Common myeloid progenitor, CD34-positive (primary cell): Measurements from ENCODE around the gene TLL1.
A peak's percentile ranks its signal among the peaks of the same experiment; 100 is the strongest.

ENCODE experiments used
- CTCF ChIA-PET: fragments of 350-600 bp; sonication (Branson Sonifier 250); formaldehyde crosslinking; loops from one replicate; lab custom pipeline; 2021; ENCODE audit warnings: antibody characterized with exemption; lab: Charles Lee
- POLR2A ChIA-PET: fragments of 350-600 bp; sonication (Branson Sonifier 250); formaldehyde crosslinking; loops from one replicate; lab custom pipeline; 2021; ENCODE audit warnings: antibody characterized with exemption; lab: Charles Lee
- DNase-seq, 3 donors: peaks; one replicate each; pipeline versions ENCODE4 v3.0.0 to v3.0.0-alpha.2; 2013
- H3K27ac ChIP-seq, 2 experiments: 1 replicate in 1 of 2; 2 replicates in 1 of 2; pipeline ENCODE4 v1.7.0; 2013; ENCODE audit warnings: inconsistent platforms in 2 of 2, low read length in 2 of 2, mild to moderate bottlenecking in 2 of 2, low read depth in 1 of 2, moderate library complexity in 1 of 2; ENCODE audit not compliant: severe bottlenecking in 2 of 2, insufficient read depth in 1 of 2, poor library complexity in 1 of 2
- H3K27me3 ChIP-seq, 5 experiments: replicated peaks in 2 of 5; 1 replicate in 3 of 5; 2 replicates in 2 of 5; pipeline versions ENCODE4 v1.6.1 to v1.7.0; 2013; ENCODE audit warnings: low read length in 4 of 5, mild to moderate bottlenecking in 2 of 5, moderate library complexity in 2 of 5, inconsistent platforms in 1 of 5; ENCODE audit not compliant: insufficient read depth in 5 of 5, control insufficient read depth in 4 of 5
- H3K36me3 ChIP-seq, 4 experiments: 1 replicate in 2 of 4; 2 replicates in 2 of 4; pipeline versions ENCODE4 v1.6.1 to v1.7.0; 2013; ENCODE audit warnings: low read length in 3 of 4, control low read depth in 1 of 4, mild to moderate bottlenecking in 1 of 4; ENCODE audit not compliant: control insufficient read depth in 4 of 4, insufficient read depth in 4 of 4
- H3K4me1 ChIP-seq, 4 experiments: 1 replicate in 3 of 4; 2 replicates in 1 of 4; pipeline versions ENCODE4 v1.6.1 to v1.7.1; 2013; ENCODE audit warnings: low read length in 3 of 4, mild to moderate bottlenecking in 3 of 4, control low read depth in 1 of 4, inconsistent platforms in 1 of 4, moderate library complexity in 1 of 4; ENCODE audit not compliant: control insufficient read depth in 4 of 4, insufficient read depth in 4 of 4; ENCODE audit errors: control extremely low read depth in 1 of 4
- H3K4me3 ChIP-seq, 7 experiments: 1 replicate in 4 of 7; 2 replicates in 3 of 7; pipeline versions ENCODE4 v1.5.1 to v1.7.0; 2013; ENCODE audit warnings: mild to moderate bottlenecking in 7 of 7, low read length in 6 of 7, moderate library complexity in 6 of 7, inconsistent platforms in 2 of 7, low read depth in 2 of 7, control low read depth in 1 of 7; ENCODE audit not compliant: insufficient read depth in 4 of 7, control insufficient read depth in 1 of 7; ENCODE audit errors: extremely low read depth in 1 of 7
- H3K9me3 ChIP-seq, 5 experiments: 1 replicate in 4 of 5; 2 replicates in 1 of 5; pipeline versions ENCODE4 v1.6.1 to v1.7.1; 2013; ENCODE audit warnings: low read length in 4 of 5, mild to moderate bottlenecking in 2 of 5, inconsistent platforms in 1 of 5, low read depth in 1 of 5, moderate library complexity in 1 of 5; ENCODE audit not compliant: control insufficient read depth in 4 of 5, insufficient read depth in 2 of 5; ENCODE audit errors: control extremely low read depth in 1 of 5
- WGBS: methylation state at CpG from one replicate; pipeline ENCODE4 v1.1.5; 2013; ENCODE audit not compliant: insufficient coverage; 5-methylcytosine and 5-hydroxymethylcytosine counted together

The TLL1 gene

DNA sequence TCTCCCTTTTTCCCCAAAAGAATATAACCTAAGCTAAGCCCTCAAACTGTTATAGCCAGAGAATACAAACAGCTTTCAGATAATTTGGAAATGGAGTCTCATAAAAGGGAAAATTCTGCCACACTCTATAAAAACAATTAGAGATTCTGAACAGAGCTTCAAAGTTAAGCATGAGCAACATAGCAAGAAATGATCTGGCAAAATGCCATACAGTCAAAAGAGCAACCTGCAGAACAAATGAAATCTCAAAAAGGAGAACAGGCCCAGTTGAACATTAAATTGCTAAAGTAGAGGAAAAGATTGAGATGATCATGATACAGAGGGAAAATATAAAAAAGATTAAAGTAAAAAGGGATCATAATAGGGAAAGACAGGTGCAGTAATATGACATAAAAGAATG lies 250.5 kb downstream of the TLL1 start:
- DNase-seq, result no peak
- Histone ChIP-seq H3K4me3 (no peak overlapping the region), H3K4me1 (no peaks in the 10 kb centered on the region), H3K9me3 (no peaks in the 10 kb centered on the region), H3K36me3 (no peaks in the 10 kb centered on the region), H3K27ac (no peak overlapping the region), H3K27me3 (no peaks in the 10 kb centered on the region)
- CTCF ChIA-PET, result no interaction called here
- POLR2A ChIA-PET, result no interaction called here

DNA sequence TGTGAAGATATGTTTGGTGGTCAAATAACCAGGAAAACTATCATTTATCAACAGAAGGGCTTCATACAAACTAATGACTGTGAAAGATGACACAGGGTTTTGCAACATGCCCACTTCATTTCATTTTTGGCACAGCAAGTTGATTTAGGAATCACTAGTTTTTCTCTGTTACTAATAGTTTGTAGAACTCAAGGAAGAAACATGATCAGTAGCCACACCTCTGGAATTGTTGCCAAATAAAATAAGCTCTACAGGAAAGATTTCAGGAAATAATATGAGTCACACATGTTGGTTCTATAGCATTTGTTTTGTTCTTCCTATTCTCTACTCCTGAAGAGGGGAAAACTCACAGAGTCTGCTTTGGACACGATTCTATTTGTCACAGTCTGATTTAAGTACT lies 255.4 kb downstream of the TLL1 start:
- WGBS, result 80% methylated on average over 1 of the region's 1 CpG
- Histone ChIP-seq H3K27me3 (no peaks in the 10 kb centered on the region), H3K4me1 (no peaks in the 10 kb centered on the region), H3K27ac (no peak overlapping the region), H3K9me3 (peaks cover 0 to 4% (median 0%) of the 10 kb centered on the region in 5 experiments), H3K4me3 (no peak overlapping the region), H3K36me3 (no peaks in the 10 kb centered on the region)
- CTCF ChIA-PET, result no interaction called here
- no peak for DNase-seq
- POLR2A ChIA-PET, result no interaction called here

GRCh38 chr4:166134285-166134684 lies 261.2 kb downstream of the TLL1 start:
- WGBS, result 79% methylated on average over 6 of the region's 6 CpGs
- Histone ChIP-seq H3K4me1 (no peaks in the 10 kb centered on the region), H3K27me3 (no peaks in the 10 kb centered on the region), H3K36me3 (no peaks in the 10 kb centered on the region), H3K4me3 (no peak overlapping the region), H3K27ac (no peak overlapping the region), H3K9me3 (peaks cover 0 to 4% (median 2%) of the 10 kb centered on the region in 5 experiments)
- ChIA-PET CTCF (no interaction called here), POLR2A (no interaction called here)
- DNase-seq, result no peak

- ChIA-PET CTCF (no interaction called here), POLR2A (no interaction called here)
- 94% methylated on average over 6 of the region's 6 CpGs for WGBS
- no peaks in the 10 kb centered on the region for H3K4me1 ChIP-seq
- DNase-seq, result no peak
- no peak overlapping the region for H3K27ac ChIP-seq
- no peak overlapping the region for H3K4me3 ChIP-seq
- no peaks in the 10 kb centered on the region for H3K36me3 ChIP-seq
- H3K27me3 ChIP-seq, result peaks cover 0 to 2% (median 0%) of the 10 kb centered on the region in 5 experiments
- H3K9me3 ChIP-seq, result no peaks in the 10 kb centered on the region
Observed at GRCh38 chr4:166140951-166141350, 267.9 kb downstream of the TLL1 start.

DNA sequence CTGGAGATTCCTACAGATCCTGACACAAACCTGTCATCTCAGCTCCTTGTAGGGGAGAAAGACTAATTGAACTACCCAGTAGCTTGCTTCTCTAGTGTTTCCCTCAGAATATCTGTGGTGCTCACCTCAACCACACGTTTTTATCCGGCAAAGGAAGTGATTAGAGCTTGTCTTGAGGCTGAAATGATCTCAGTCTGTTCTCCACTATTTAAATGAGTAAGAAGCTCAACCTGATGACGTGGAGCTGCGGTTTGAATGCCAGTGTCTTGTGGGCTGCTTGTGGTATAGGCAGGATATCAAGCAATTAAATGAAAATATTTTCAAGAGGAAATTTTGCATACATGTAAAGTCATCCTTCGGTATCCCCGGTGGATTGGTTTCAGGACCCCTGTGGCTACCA lies 270.2 kb downstream of the TLL1 start:
- ChIA-PET CTCF (no interaction called here), POLR2A (no interaction called here)
- no peaks in the 10 kb centered on the region for H3K9me3 ChIP-seq
- no peak overlapping the region for H3K4me3 ChIP-seq
- no peaks in the 10 kb centered on the region for H3K36me3 ChIP-seq
- peaks cover 0 to 2% (median 0%) of the 10 kb centered on the region in 5 experiments for H3K27me3 ChIP-seq
- WGBS, result 88% methylated on average over 3 of the region's 6 CpGs
- H3K4me1 ChIP-seq, result no peaks in the 10 kb centered on the region
- peak in 1 of 3 donors; percentile 1 for DNase-seq
- H3K27ac ChIP-seq, result no peak overlapping the region

DNA sequence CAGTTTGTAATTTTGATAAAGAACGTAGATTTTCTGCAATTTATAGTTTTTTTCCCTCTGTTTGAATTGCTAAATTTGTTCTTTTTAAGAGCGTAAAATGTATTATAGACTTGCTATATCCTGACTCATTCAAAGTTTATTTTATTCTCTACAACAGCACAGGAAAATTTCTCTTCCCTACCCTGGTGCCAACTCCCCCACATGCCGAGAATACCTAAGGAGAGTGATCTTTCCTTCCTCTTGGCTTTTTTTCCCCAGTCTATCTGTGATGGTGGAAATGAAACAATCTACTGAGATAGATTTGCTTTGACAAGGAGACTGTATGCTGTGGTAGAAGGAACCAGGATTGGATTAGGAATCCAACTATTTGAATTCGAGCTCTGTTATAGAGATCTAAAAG lies 271.6 kb downstream of the TLL1 start:
- peaks cover 0 to 2% (median 0%) of the 10 kb centered on the region in 5 experiments for H3K27me3 ChIP-seq
- ChIA-PET CTCF (no interaction called here), POLR2A (no interaction called here)
- no peaks in the 10 kb centered on the region for H3K4me1 ChIP-seq
- H3K36me3 ChIP-seq, result no peaks in the 10 kb centered on the region
- no peaks in the 10 kb centered on the region for H3K9me3 ChIP-seq
- no peak overlapping the region for H3K27ac ChIP-seq
- no peak overlapping the region for H3K4me3 ChIP-seq
- 100% methylated on average over 1 of the region's 4 CpGs for whole genome bisulfite sequencing
- DNase-seq, result no peak

DNA sequence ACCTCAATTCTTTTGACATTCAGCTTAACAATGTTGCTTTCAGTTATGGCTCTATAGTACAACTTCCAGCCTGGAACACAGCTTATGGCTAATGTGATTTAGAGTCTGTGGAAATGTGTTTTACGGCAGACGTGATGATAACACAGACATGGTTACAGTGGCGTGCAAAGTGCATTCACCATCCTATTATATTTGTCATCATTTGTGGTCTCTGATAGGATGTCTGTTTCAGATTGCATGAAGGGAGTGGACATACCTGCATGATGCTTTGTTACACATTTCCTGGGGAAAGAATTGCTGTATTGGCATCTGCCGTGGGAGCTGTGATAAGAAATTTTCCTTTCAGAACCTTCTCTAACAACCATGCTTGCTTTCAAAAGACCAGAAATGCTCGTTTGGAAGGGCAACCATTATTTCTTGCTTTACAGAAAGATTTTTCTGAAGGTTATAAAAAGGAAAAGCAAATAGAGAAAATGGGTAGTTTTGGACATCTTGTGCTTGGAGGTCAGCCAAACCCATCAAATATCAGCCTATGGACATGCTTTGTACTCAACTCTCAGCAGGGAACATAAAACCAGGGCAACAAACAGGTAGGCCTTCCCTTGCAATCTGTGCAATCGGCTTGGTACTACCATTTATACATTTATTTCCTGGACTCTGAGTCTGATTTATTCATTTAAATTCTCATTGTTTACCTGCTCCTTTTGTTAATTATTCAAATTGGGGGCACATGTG lies 273.9 kb downstream of the TLL1 start:
- 100% methylated on average over 1 of the region's 6 CpGs for WGBS
- no peak for DNase-seq
- POLR2A ChIA-PET, result no interaction called here

More for the DNA sequence above, 273.9 kb downstream of the TLL1 start:
- no peak overlapping the region for H3K4me3 ChIP-seq
- H3K4me1 ChIP-seq, result no peaks in the 10 kb centered on the region
- CTCF ChIA-PET, result interaction anchor here (1.1 kb wide), 1 partner anchor 9 kb away, joined by 3 read pairs; no protein-coding TSS in a partner anchor
- H3K9me3 ChIP-seq, result no peaks in the 10 kb centered on the region
- H3K27me3 ChIP-seq, result peaks cover 0 to 2% (median 0%) of the 10 kb centered on the region in 5 experiments
- H3K36me3 ChIP-seq, result no peaks in the 10 kb centered on the region
- H3K27ac ChIP-seq, result no peak overlapping the region
